DOHH2 (cell line): ENCODE results near the gene RNF123.

Experiments
- H3F3A ChIP-seq: fragments of 200-600 bp; sonication (generic), shearing (Covaris generic); 2 replicates; pipeline ENCODE4 v1.6.0; 2016; ENCODE audit warnings: antibody characterized with exemption, mild to moderate bottlenecking; ENCODE audit not compliant: control insufficient read depth, insufficient read depth
- H3K27ac ChIP-seq: fragments of 200-600 bp; sonication (generic); 2 replicates; pipeline ENCODE4 v1.5.1; 2014; ENCODE audit warnings: low read depth, mild to moderate bottlenecking, low read length, moderate library complexity
- H3K27me3 ChIP-seq: fragments of 200-600 bp; sonication (generic); 2 replicates; pipeline ENCODE4 v1.6.1; 2014; ENCODE audit warnings: mild to moderate bottlenecking, low read length, mixed read lengths; ENCODE audit not compliant: control insufficient read depth
- H3K36me3 ChIP-seq: fragments of 200-600 bp; sonication (generic); 2 replicates; pipeline ENCODE4 v1.6.1; 2014; ENCODE audit warnings: mild to moderate bottlenecking, low read length, moderate library complexity, mixed read lengths; ENCODE audit not compliant: control insufficient read depth
- H3K4me1 ChIP-seq: fragments of 200-600 bp; sonication (generic); 2 replicates; pipeline ENCODE4 v1.6.1; 2014; ENCODE audit warnings: mild to moderate bottlenecking, low read length, mixed read lengths; ENCODE audit not compliant: control insufficient read depth
- H3K4me2 ChIP-seq: fragments of 200-600 bp; sonication (generic); 2 replicates; pipeline ENCODE4 v1.6.0; 2014; ENCODE audit warnings: mild to moderate bottlenecking, low read length, moderate library complexity
- H3K4me3 ChIP-seq: fragments of 200-600 bp; sonication (generic); 2 replicates; pipeline ENCODE4 v1.5.1; 2014; ENCODE audit warnings: mild to moderate bottlenecking, low read length, mixed read lengths
- H3K79me2 ChIP-seq: fragments of 200-600 bp; sonication (generic); 2 replicates; pipeline ENCODE4 v1.6.1; 2014; ENCODE audit warnings: mild to moderate bottlenecking, low read length, mixed read lengths; ENCODE audit not compliant: control insufficient read depth
- H3K9me2 ChIP-seq: fragments of 200-600 bp; sonication (generic); replicated peaks from 2 replicates; pipeline ENCODE4 v1.6.1; 2014; ENCODE audit warnings: mild to moderate bottlenecking, low read length, mixed read lengths; ENCODE audit not compliant: control insufficient read depth
- H3K9me3 ChIP-seq: fragments of 200-600 bp; sonication (generic); 2 replicates; pipeline ENCODE4 v1.6.1; 2014; ENCODE audit warnings: antibody characterized with exemption, low read length, mixed read lengths; ENCODE audit not compliant: control insufficient read depth, insufficient read depth
- H4K20me1 ChIP-seq: fragments of 200-600 bp; sonication (generic); 2 replicates; pipeline ENCODE4 v1.6.0; 2014; ENCODE audit warnings: low read depth, mild to moderate bottlenecking, antibody characterized with exemption, low read length, moderate library complexity; ENCODE audit not compliant: control insufficient read depth, insufficient read depth
- EZH2phosphoT487 ChIP-seq: fragments of 200-600 bp; sonication (generic); IDR thresholded peaks from 2 replicates; pipeline ENCODE4 v1.6.1; 2017; ENCODE audit warnings: borderline replicate concordance, mild to moderate bottlenecking, antibody characterized with exemption, low read length, moderate library complexity, mixed read lengths
- TF ChIP-seq, protein P1 (sequence below): fragments of 200-600 bp; sonication (generic); IDR thresholded peaks from one replicate; pipeline ENCODE4 v1.5.1; 2014; ENCODE audit warnings: antibody characterized with exemption, mild to moderate bottlenecking, low read depth, low read length; ENCODE audit not compliant: poor library complexity, severe bottlenecking

Gene RNF123

DNA sequence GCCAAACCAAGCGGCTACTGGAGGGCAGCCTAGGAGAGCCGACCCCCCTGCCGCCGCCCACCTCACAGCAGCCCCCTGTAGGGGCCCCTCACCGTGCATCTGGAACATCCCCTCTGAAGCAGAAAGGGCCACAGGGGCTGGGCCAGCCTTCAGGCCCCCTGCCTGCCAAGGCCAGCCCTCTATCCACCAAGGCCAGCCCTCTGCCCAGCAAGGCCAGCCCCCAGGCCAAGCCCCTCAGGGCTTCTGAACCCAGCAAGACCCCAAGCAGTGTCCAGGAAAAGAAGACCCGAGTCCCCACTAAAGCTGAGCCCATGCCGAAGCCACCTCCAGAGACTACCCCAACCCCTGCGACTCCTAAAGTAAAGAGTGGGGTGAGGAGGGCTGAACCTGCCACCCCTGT, 38.7 kb upstream of the RNF123 start:
- Histone ChIP-seq H3K4me3 (no peak overlapping the region), H3K4me1 (peaks cover 5% of the 10 kb centered on the region; the same call in 1 of the 2 replicates), H3K27ac (no peak overlapping the region), H3K4me2 (no peak overlapping the region), H4K20me1 (no peaks in the 10 kb centered on the region), H3K36me3 (no peaks in the 10 kb centered on the region), H3K9me3 (no peaks in the 10 kb centered on the region), H3K27me3 (0 out of 2 replicates have a peak, but pooled peaks cover 2% of the 10 kb centered on the region), H3F3A (no peaks in the 10 kb centered on the region), H3K79me2 (no peaks in the 10 kb centered on the region), H3K9me2 (no peaks in the 10 kb centered on the region)
- TF ChIP-seq, protein P1, sequence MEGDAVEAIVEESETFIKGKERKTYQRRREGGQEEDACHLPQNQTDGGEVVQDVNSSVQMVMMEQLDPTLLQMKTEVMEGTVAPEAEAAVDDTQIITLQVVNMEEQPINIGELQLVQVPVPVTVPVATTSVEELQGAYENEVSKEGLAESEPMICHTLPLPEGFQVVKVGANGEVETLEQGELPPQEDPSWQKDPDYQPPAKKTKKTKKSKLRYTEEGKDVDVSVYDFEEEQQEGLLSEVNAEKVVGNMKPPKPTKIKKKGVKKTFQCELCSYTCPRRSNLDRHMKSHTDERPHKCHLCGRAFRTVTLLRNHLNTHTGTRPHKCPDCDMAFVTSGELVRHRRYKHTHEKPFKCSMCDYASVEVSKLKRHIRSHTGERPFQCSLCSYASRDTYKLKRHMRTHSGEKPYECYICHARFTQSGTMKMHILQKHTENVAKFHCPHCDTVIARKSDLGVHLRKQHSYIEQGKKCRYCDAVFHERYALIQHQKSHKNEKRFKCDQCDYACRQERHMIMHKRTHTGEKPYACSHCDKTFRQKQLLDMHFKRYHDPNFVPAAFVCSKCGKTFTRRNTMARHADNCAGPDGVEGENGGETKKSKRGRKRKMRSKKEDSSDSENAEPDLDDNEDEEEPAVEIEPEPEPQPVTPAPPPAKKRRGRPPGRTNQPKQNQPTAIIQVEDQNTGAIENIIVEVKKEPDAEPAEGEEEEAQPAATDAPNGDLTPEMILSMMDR = no peak
- no peak for TF ChIP-seq EZH2phosphoT487

DNA sequence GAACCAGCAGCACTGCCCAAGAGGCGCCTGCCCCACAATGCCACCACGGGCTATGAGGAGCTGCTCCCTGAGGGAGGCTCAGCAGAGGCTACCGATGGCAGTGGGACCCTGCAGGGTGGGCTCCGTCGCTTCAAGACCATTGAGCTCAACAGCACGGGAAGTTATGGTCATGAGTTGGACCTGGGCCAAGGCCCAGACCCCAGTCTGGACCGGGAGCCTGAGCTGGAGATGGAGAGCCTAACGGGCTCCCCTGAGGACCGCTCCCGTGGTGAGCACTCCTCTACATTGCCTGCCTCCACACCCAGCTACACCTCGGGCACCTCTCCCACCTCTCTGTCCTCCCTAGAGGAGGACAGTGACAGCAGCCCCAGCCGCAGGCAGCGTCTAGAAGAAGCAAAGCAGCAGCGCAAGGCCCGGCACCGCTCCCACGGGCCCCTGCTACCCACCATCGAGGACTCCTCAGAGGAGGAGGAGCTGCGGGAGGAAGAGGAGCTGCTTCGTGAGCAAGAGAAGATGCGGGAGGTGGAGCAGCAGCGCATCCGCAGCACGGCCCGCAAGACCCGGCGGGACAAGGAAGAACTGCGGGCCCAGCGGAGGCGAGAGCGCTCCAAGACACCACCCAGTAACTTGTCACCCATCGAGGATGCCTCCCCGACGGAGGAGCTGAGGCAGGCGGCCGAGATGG, 37.0 kb upstream of the RNF123 start:
- H3K27me3 ChIP-seq = no peaks in the 10 kb centered on the region

DNA sequence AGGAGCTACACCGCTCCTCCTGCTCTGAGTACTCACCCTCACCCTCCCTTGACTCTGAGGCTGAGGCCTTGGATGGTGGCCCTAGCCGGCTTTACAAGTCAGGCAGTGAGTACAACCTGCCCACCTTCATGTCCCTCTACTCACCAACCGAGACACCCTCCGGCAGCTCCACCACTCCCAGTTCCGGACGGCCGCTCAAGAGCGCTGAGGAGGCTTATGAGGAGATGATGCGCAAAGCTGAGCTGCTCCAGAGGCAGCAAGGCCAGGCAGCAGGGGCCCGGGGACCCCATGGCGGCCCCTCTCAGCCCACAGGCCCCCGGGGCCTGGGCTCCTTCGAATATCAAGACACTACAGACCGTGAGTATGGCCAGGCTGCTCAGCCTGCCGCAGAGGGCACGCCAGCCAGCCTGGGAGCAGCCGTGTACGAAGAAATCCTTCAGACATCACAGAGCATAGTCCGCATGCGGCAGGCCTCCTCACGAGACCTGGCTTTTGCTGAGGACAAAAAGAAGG, 36.4 kb upstream of the RNF123 start:
- Histone ChIP-seq H3K4me2 (no peak overlapping the region), H3K36me3 (no peaks in the 10 kb centered on the region), H3K27ac (no peak overlapping the region), H3K9me2 (no peaks in the 10 kb centered on the region), H3K4me1 (peaks cover 14% of the 10 kb centered on the region), H3K9me3 (no peaks in the 10 kb centered on the region), H3K79me2 (no peaks in the 10 kb centered on the region), H3K4me3 (no peak overlapping the region), H4K20me1 (no peaks in the 10 kb centered on the region), H3K27me3 (no peaks in the 10 kb centered on the region), H3F3A (no peaks in the 10 kb centered on the region)
- TF ChIP-seq, protein P1 = no peak
- TF ChIP-seq EZH2phosphoT487 = no peak

More for the DNA sequence above, 37.0 kb upstream of the RNF123 start:
- no peak overlapping the region for H3K4me2 ChIP-seq
- no peaks in the 10 kb centered on the region for H4K20me1 ChIP-seq
- H3K4me3 ChIP-seq = no peak overlapping the region
- no peaks in the 10 kb centered on the region for H3K9me3 ChIP-seq
- H3K9me2 ChIP-seq = no peaks in the 10 kb centered on the region
- TF ChIP-seq EZH2phosphoT487 = no peak
- TF ChIP-seq, protein P1 = no peak
- peaks cover 18% of the 10 kb centered on the region for H3K4me1 ChIP-seq
- H3F3A ChIP-seq = no peaks in the 10 kb centered on the region
- H3K27ac ChIP-seq = no peak overlapping the region
- no peaks in the 10 kb centered on the region for H3K79me2 ChIP-seq
- H3K36me3 ChIP-seq = no peaks in the 10 kb centered on the region
